HepG2 (cell line): ENCODE data around the gene HAX1. TPM values are rescaled to one million over a fixed set of nuclear protein-coding genes. Genes with fewer than 3 reads are reported as not detected.

ENCODE experiments used
- ATAC-seq: fragments of 200-7000 bp; cut with Tn5 transposase; 3 replicates; pipeline ENCODE4 v1.9.1; 2020; ENCODE audit warnings: mild to moderate bottlenecking, moderate library complexity
- BruUV-seq: library from RNA; stranded (reverse); fragments of 400-500 nt; replicated peaks from 2 replicates; lab custom pipeline; 2021; lab: Mats Ljungman, UMichigan
- CTCF ChIA-PET: fragments of 300-600 bp; formaldehyde crosslinking; extraction: SDS; loops from one replicate; lab custom pipeline; 2021; ENCODE audit warnings: low total read pairs, inconsistent platforms, low intra/inter-chr PET ratio; lab: Yijun Ruan, JAX
- POLR2A ChIA-PET: fragments of 350-600 bp; sonication (Branson Sonifier 250); formaldehyde crosslinking; loops from one replicate; lab custom pipeline; 2020; ENCODE audit warnings: antibody characterized with exemption, inconsistent platforms; lab: Yijun Ruan, JAX
- DNase-seq: peaks from one replicate; pipeline ENCODE4 v3.0.0-alpha.2; 2015; ENCODE audit warnings: low spot score
- FAIRE-seq: peaks from 3 replicates; lab custom pipeline; 2011; peaks lifted over from hg19 to GRCh38; lab: Jason Lieb, UNC
- H2AFZ ChIP-seq: one replicate; pipeline ENCODE4 v1.6.1; 2011; ENCODE audit warnings: low read length, inconsistent platforms
- H3K27ac ChIP-seq: fragments of 300-600 bp; 3 replicates; pipeline ENCODE4 v1.8.0; 2011; ENCODE audit warnings: mixed run types, mild to moderate bottlenecking, mixed read lengths, low read length, inconsistent platforms; ENCODE audit not compliant: insufficient read depth; ENCODE audit errors: extremely low read length
- H3K27me3 ChIP-seq, 2 experiments: fragments of 200-600 bp in 1 of 2; 2 replicates in 1 of 2; 3 replicates in 1 of 2; pipeline versions ENCODE4 v1.6.0 to v1.8.0; 2011; ENCODE audit warnings: low read length in 2 of 2, mild to moderate bottlenecking in 2 of 2, moderate library complexity in 2 of 2, inconsistent platforms in 1 of 2; ENCODE audit not compliant: insufficient read depth in 2 of 2, control insufficient read depth in 1 of 2
- H3K36me3 ChIP-seq, 2 experiments: fragments of 200-600 bp in 1 of 2; replicated peaks in 1 of 2; 2 replicates in 1 of 2; 3 replicates in 1 of 2; pipeline versions ENCODE4 v1.5.1 to v1.8.0; 2011; ENCODE audit warnings: low read length in 2 of 2, inconsistent platforms in 1 of 2; ENCODE audit not compliant: insufficient read depth in 2 of 2, control insufficient read depth in 1 of 2
- H3K4me1 ChIP-seq: 2 replicates; pipeline ENCODE4 v1.5.1; 2012; ENCODE audit warnings: low read length, inconsistent platforms; ENCODE audit not compliant: insufficient read depth
- H3K4me2 ChIP-seq: 2 replicates; pipeline ENCODE4 v1.6.0; 2011; ENCODE audit warnings: low read depth, low read length, inconsistent platforms
- H3K4me3 ChIP-seq, 3 experiments: fragments of 200-600 bp in 1 of 3; sonication (generic), shearing (Covaris generic) in 1 of 3; replicated peaks in 1 of 3; 2 replicates each; pipeline ENCODE4 v1.5.1; 2011 to 2016; ENCODE audit warnings: low read length in 3 of 3, inconsistent platforms in 2 of 3, low read depth in 2 of 3, mild to moderate bottlenecking in 2 of 3, control low read depth in 1 of 3, mixed read lengths in 1 of 3; ENCODE audit not compliant: insufficient read depth in 1 of 3
- H3K79me2 ChIP-seq: one replicate; pipeline ENCODE4 v1.6.1; 2011; ENCODE audit warnings: low read length, inconsistent platforms; ENCODE audit not compliant: insufficient read depth
- H3K9ac ChIP-seq: 2 replicates; pipeline ENCODE4 v1.6.0; 2011; ENCODE audit warnings: mild to moderate bottlenecking, low read depth, low read length, inconsistent platforms; ENCODE audit not compliant: insufficient read depth
- H3K9me3 ChIP-seq: 2 replicates; pipeline ENCODE4 v1.5.1; 2012; ENCODE audit warnings: mild to moderate bottlenecking, low read length
- H4K20me1 ChIP-seq: 2 replicates; pipeline ENCODE4 v1.6.0; 2011; ENCODE audit warnings: inconsistent platforms, mild to moderate bottlenecking, low read length, moderate library complexity; ENCODE audit not compliant: insufficient read depth
- KDM2A ChIP-seq: sonication (generic); formaldehyde crosslinking; IDR thresholded peaks from 2 replicates; pipeline ENCODE4 v1.4.0; 2020; ENCODE audit warnings: low read depth, missing genetic modification reagents, borderline replicate concordance
- PAXIP1 ChIP-seq: sonication (generic); formaldehyde crosslinking; conservative IDR thresholded peaks from 2 replicates; pipeline ENCODE4 v1.4.0; 2020; ENCODE audit warnings: mild to moderate bottlenecking, missing genetic modification reagents, moderate library complexity
- SMARCE1 ChIP-seq: fragments of 450-650 bp; IDR thresholded peaks from 2 replicates; pipeline ENCODE4 v1.6.1; 2017; ENCODE audit warnings: borderline replicate concordance
- TARDBP ChIP-seq: sonication (generic); formaldehyde crosslinking; IDR thresholded peaks from 2 replicates; pipeline ENCODE4 v1.8.0; 2022; ENCODE audit warnings: mild to moderate bottlenecking, missing genetic modification reagents
- YY1 ChIP-seq: IDR thresholded peaks from 2 replicates; pipeline ENCODE4 v1.6.1; 2011; ENCODE audit warnings: low read length, low read depth, moderate library complexity, mild to moderate bottlenecking; ENCODE audit not compliant: insufficient read depth, insufficient replicate concordance
- ZNF770 ChIP-seq: sonication (generic); formaldehyde crosslinking; IDR thresholded peaks from 2 replicates; pipeline ENCODE4 v1.5.0; 2020; ENCODE audit warnings: mild to moderate bottlenecking, missing genetic modification reagents
- WGBS: methylation state at CpG from one replicate; pipeline ENCODE4 v1.1.6; 2017; ENCODE audit warnings: low lambda C conversion rate; 5-methylcytosine and 5-hydroxymethylcytosine counted together
- in situ Hi-C: cut with HindIII; loops from 2 replicates; pipeline ENCODE4 v1.10.0; 2017; ENCODE audit warnings: low pct_unique_long_range_greater_than_20kb; ENCODE audit not compliant: extremely low pct_ligation_motif_present
- intact Hi-C: fragments of 100-400 bp; cut with micrococcal nuclease; formaldehyde crosslinking; loops from one replicate; pipeline ENCODE4 v1.10.0; 2022; ENCODE audit not compliant: unreplicated experiment
- polyA plus RNA-seq, 8 experiments: library from polyadenylated mRNA; depleted of rRNA in 3 of 8; stranded (reverse) in 7 of 8; unstranded in 1 of 8; fragments of >200 nt; fragmentation: Illumina TruSeq in 4 of 8; extraction: Trizol in 4 of 8; gene quantifications; 2 replicates each; pipeline versions ENCODE4 v1.2.1 to v1.2.3, GENCODE V29; 2011 to 2016; ENCODE audit warnings: low read depth in 4 of 8, missing spikeins in 1 of 8, mixed read lengths in 1 of 8; ENCODE audit not compliant: insufficient read depth in 1 of 8
- total RNA-seq, 5 experiments: library from RNA; depleted of rRNA; stranded (reverse); fragments of >200 nt; fragmentation: Illumina TruSeq; extraction: Trizol; gene quantifications; 2 replicates each; pipeline ENCODE4 v1.2.3, GENCODE V29; 2016; ENCODE audit warnings: low read depth in 1 of 5

HAX1 gene
- total and polyA plus RNA-seq, 2 of the 13 experiments (the other 11 are each of a cell fraction or from before 2014, with no cell fraction given), result 89.2 to 128 TPM

GRCh38 chr1:154225370-154225769 is 47.1 kb upstream of the HAX1 start:
- DNase-seq (no peak), FAIRE-seq (no peak), ATAC-seq (no peak)
- H2AFZ ChIP-seq, result no peak overlapping the region
- H3K9me3 ChIP-seq, result no peaks in the 10 kb centered on the region
- no peak overlapping the region for H3K4me2 ChIP-seq
- POLR2A ChIA-PET, result interaction anchor here (0.7 kb wide), 1 partner anchor 591 kb away, joined by 4 read pairs; the partner anchor contains the start of gene CHTOP
- H3K4me1 ChIP-seq, result peaks cover 58% of the 10 kb centered on the region
- H3K79me2 ChIP-seq, result peaks cover 66% of the 10 kb centered on the region
- no TSS peak for BruUV-seq
- peaks cover 28% of the 10 kb centered on the region for H4K20me1 ChIP-seq
- in situ Hi-C loops, result no loop called here
- intact Hi-C loops, result no loop called here
- no peak overlapping the region for H3K27ac ChIP-seq
- H3K9ac ChIP-seq, result no peak overlapping the region
- CTCF ChIA-PET, result no interaction called here
- no peak for TF ChIP-seq SMARCE1
- no peak for TF ChIP-seq TARDBP
- TF ChIP-seq PAXIP1 (CRISPR knock-in tag), result no peak
- TF ChIP-seq ZNF770 (CRISPR knock-in tag), result peak; percentile 91
- TF ChIP-seq KDM2A, result no peak
- TF ChIP-seq YY1, result no peak
- no peaks in the 10 kb centered on the region; a peak in 1 of 5 replicates for H3K27me3 ChIP-seq
- H3K4me3 ChIP-seq, result no peak overlapping the region
- peaks cover 20 to 47% of the 10 kb centered on the region in 2 experiments for H3K36me3 ChIP-seq
- 98% methylated on average over 2 of the region's 2 CpGs for WGBS
